MM.1S (cell line): Measurements from ENCODE around the gene APOB.

Experiments used
- DNase-seq: peaks from one replicate; pipeline ENCODE4 v3.0.0-alpha.2; 2015
- H2AFZ ChIP-seq: fragments of 300-600 bp; sonication (generic); 2 replicates; pipeline ENCODE4 v1.6.0; 2016; ENCODE audit warnings: antibody characterized with exemption, low read length
- H3F3A ChIP-seq: fragments of 300-600 bp; sonication (generic); 2 replicates; pipeline ENCODE4 v1.6.1; 2016; ENCODE audit warnings: mild to moderate bottlenecking, antibody characterized with exemption, low read length, moderate library complexity, mixed read lengths; ENCODE audit not compliant: insufficient read depth
- H3K27ac ChIP-seq: fragments of 300-600 bp; sonication (generic); 2 replicates; pipeline ENCODE4 v1.5.1; 2016; ENCODE audit warnings: mild to moderate bottlenecking, low read length
- H3K27me3 ChIP-seq: fragments of 300-600 bp; sonication (generic); replicated peaks from 2 replicates; pipeline ENCODE4 v1.6.0; 2016; ENCODE audit warnings: low read length; ENCODE audit not compliant: insufficient read depth
- H3K36me3 ChIP-seq: fragments of 300-600 bp; sonication (generic); replicated peaks from 2 replicates; pipeline ENCODE4 v1.6.1; 2016; ENCODE audit warnings: mild to moderate bottlenecking, low read length, mixed read lengths; ENCODE audit not compliant: insufficient read depth
- H3K4me1 ChIP-seq: fragments of 300-600 bp; sonication (generic); 2 replicates; pipeline ENCODE4 v1.6.1; 2016; ENCODE audit warnings: low read length, mixed read lengths
- H3K4me2 ChIP-seq: fragments of 300-600 bp; sonication (generic); 2 replicates; pipeline ENCODE4 v1.6.0; 2016; ENCODE audit warnings: low read depth, low read length
- H3K4me3 ChIP-seq: fragments of 300-600 bp; sonication (generic); 2 replicates; pipeline ENCODE4 v1.5.1; 2016; ENCODE audit warnings: low read length, mixed read lengths
- H3K79me2 ChIP-seq: fragments of 300-600 bp; sonication (generic); 2 replicates; pipeline ENCODE4 v1.6.1; 2016; ENCODE audit warnings: mixed run types, low read length, mixed read lengths
- H3K9ac ChIP-seq: fragments of 300-600 bp; sonication (generic); 2 replicates; pipeline ENCODE4 v1.6.1; 2016; ENCODE audit warnings: low read length, mixed read lengths
- H3K9me2 ChIP-seq: fragments of 300-600 bp; sonication (generic); replicated peaks from 2 replicates; pipeline ENCODE4 v1.6.1; 2016; ENCODE audit warnings: mild to moderate bottlenecking, low read length, mixed read lengths; ENCODE audit not compliant: insufficient read depth
- H3K9me3 ChIP-seq: fragments of 300-600 bp; sonication (generic); replicated peaks from 2 replicates; pipeline ENCODE4 v1.6.1; 2016; ENCODE audit warnings: mild to moderate bottlenecking, low read length, mixed read lengths; ENCODE audit not compliant: insufficient read depth
- H4K20me1 ChIP-seq: fragments of 300-600 bp; sonication (generic); 2 replicates; pipeline ENCODE4 v1.6.1; 2016; ENCODE audit warnings: mild to moderate bottlenecking, low read length, moderate library complexity, mixed read lengths; ENCODE audit not compliant: insufficient read depth
- CTCF ChIP-seq: fragments of 300-600 bp; sonication (generic); IDR thresholded peaks from 2 replicates; pipeline ENCODE4 v1.5.1; 2016; ENCODE audit warnings: antibody characterized with exemption, low read length, mixed read lengths
- EZH2 ChIP-seq: fragments of 300-600 bp; sonication (generic); optimal IDR thresholded peaks from 2 replicates; pipeline ENCODE3; 2017; ENCODE audit warnings: low read depth, mild to moderate bottlenecking, antibody characterized with exemption, low read length, mixed read lengths
- EZH2phosphoT487 ChIP-seq: fragments of 300-600 bp; sonication (generic); IDR thresholded peaks from 2 replicates; pipeline ENCODE4 v1.6.1; 2018; ENCODE audit warnings: antibody characterized with exemption, low read length

APOB gene

DNA sequence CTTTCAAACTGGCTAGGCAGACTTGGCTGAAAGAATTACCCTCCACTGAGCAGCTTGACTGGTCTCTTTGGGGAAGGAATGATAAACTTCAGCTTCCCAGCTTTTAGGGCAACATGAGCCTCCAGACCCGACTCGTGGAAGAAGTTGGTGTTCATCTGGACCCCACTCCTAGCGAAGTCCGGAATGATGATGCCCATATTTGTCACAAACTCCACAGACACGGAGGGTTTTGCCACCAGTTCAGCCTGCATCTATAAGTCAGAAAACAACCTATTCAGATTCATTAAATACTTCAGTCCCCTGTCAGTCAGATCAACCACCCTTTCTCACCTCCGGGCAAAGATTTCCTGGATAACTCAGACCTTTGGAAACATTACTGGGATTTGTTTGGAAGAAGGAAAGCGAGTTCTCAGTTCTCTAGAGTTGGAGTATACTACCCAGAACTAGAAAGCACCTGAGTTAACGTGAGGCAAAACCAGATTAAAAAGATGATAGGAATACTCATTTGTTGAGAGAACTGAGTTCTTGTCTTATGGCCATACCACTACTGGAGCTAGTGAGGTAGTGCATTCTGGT, 21.0 kb downstream of the APOB start:
- no peaks in the 10 kb centered on the region for H3K27me3 ChIP-seq
- TF ChIP-seq EZH2: no peak
- no peak for TF ChIP-seq EZH2phosphoT487
- TF ChIP-seq CTCF: no peak
- DNase-seq: no peak
- H3F3A ChIP-seq: no peaks in the 10 kb centered on the region
- no peak overlapping the region for H3K4me2 ChIP-seq
- no peak overlapping the region for H3K27ac ChIP-seq
- no peaks in the 10 kb centered on the region for H4K20me1 ChIP-seq
- no peaks in the 10 kb centered on the region for H3K9me2 ChIP-seq
- no peaks in the 10 kb centered on the region for H3K36me3 ChIP-seq
- no peaks in the 10 kb centered on the region for H3K9me3 ChIP-seq
- H2AFZ ChIP-seq: no peak overlapping the region
- no peaks in the 10 kb centered on the region for H3K4me1 ChIP-seq
- H3K79me2 ChIP-seq: no peaks in the 10 kb centered on the region
- H3K4me3 ChIP-seq: no peak overlapping the region
- no peak overlapping the region for H3K9ac ChIP-seq

DNA sequence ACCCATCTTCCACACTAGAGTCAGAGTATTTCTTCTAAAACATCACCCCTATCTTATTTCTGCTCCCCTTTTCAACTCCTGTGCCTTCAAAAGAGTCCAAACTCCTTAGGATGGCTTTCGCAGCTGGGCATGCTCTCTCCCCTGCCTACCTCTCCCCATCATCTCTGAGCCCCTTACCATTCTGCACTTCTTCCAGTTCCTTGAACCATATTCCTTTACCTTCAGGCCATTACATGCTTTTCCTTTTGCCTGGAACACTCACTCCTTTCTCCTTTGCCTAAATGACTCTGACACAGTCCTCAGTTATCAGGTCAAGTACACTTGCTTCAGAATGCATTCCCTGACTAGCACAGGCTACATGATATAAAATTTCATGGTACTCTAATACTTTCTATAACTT, 22.4 kb downstream of the APOB start:
- Histone ChIP-seq H4K20me1 (no peaks in the 10 kb centered on the region), H3K9me2 (no peaks in the 10 kb centered on the region), H3K9ac (no peak overlapping the region), H2AFZ (no peak overlapping the region), H3K27ac (no peak overlapping the region), H3K9me3 (no peaks in the 10 kb centered on the region), H3K4me1 (no peaks in the 10 kb centered on the region), H3F3A (no peaks in the 10 kb centered on the region), H3K36me3 (no peaks in the 10 kb centered on the region), H3K4me3 (no peak overlapping the region), H3K4me2 (no peak overlapping the region), H3K27me3 (no peaks in the 10 kb centered on the region), H3K79me2 (no peaks in the 10 kb centered on the region)
- TF ChIP-seq CTCF (no peak), EZH2phosphoT487 (no peak), EZH2 (no peak)
- no peak for DNase-seq

GRCh38 chr2:21020668-21021288, 23.1 kb downstream of the APOB start:
- Histone ChIP-seq H3K27me3 (no peaks in the 10 kb centered on the region), H4K20me1 (no peaks in the 10 kb centered on the region), H3F3A (no peaks in the 10 kb centered on the region), H3K4me3 (no peak overlapping the region), H3K4me1 (no peaks in the 10 kb centered on the region), H3K79me2 (no peaks in the 10 kb centered on the region), H3K4me2 (no peak overlapping the region), H3K27ac (no peak overlapping the region), H3K36me3 (no peaks in the 10 kb centered on the region), H2AFZ (no peak overlapping the region), H3K9me2 (no peaks in the 10 kb centered on the region), H3K9me3 (no peaks in the 10 kb centered on the region), H3K9ac (no peak overlapping the region)
- TF ChIP-seq EZH2phosphoT487: no peak
- TF ChIP-seq EZH2: no peak
- TF ChIP-seq CTCF: no peak
- no peak for DNase-seq
